ENCODE results near the gene DHODH.
"Not testable (repeated sequence)": the region's sequence is repeated elsewhere in the genome, so short reads cannot be mapped to it uniquely, and the experiment has no call there.

The DHODH gene

GRCh38 chr16:72054254-72054847, 45.8 kb downstream of the DHODH start, which contains the start of gene HP:
HP (plus strand) TSS chr16:72054505; CDS start chr16:72054653, 148 bp downstream.
- DNase-seq (ENCODE audit: low read depth) = not testable (repeated sequence)

GRCh38 chr16:72055911-72056310, 47.4 kb downstream of the DHODH start:
- no peak for DNase-seq (ENCODE audit: low read depth)

- DNase-seq (ENCODE audit: low read depth) = not testable (repeated sequence)
Observed at GRCh38 chr16:72057313-72057712, 48.8 kb downstream of the DHODH start.

- DNase-seq (ENCODE audit: low read depth) = not testable (repeated sequence)
Observed at GRCh38 chr16:72059060-72059459, 50.5 kb downstream of the DHODH start.

GRCh38 chr16:72060405-72060804, 51.9 kb downstream of the DHODH start:
- DNase-seq (ENCODE audit: low read depth) = no peak

GRCh38 chr16:72061564-72061963, 53.0 kb downstream of the DHODH start:
- DNase-seq (ENCODE audit: low read depth) = no peak

GRCh38 chr16:72064361-72064894, 55.9 kb downstream of the DHODH start:
- no peak for DNase-seq (ENCODE audit: low read depth)

- DNase-seq (ENCODE audit: low read depth) = no peak
Observed at GRCh38 chr16:72066747-72067146, 58.2 kb downstream of the DHODH start.

GRCh38 chr16:72068930-72069329, 60.4 kb downstream of the DHODH start:
- DNase-seq (ENCODE audit: low read depth) = no peak

- no peak for DNase-seq (ENCODE audit: low read depth)
Observed at GRCh38 chr16:72072514-72073342, 64.2 kb downstream of the DHODH start.

- no peak for DNase-seq (ENCODE audit: low read depth)
Observed at GRCh38 chr16:72073560-72074230, 65.2 kb downstream of the DHODH start.

- not testable (repeated sequence) for DNase-seq (ENCODE audit: low read depth)
Observed at GRCh38 chr16:72075067-72075466, 66.5 kb downstream of the DHODH start.

Data from stimulated activated CD8-positive, alpha-beta memory T cell treated with anti-CD3 and anti-CD28 coated beads, Interleukin-12 subunit alpha, Interleukin-12 subunit beta, amount 100 ng/mL, for 4 hours (primary cell).